SK-N-SH (cell line): Measurements from ENCODE around the gene E2F4. TPM values are rescaled to one million over a fixed set of nuclear protein-coding genes. Genes with fewer than 3 reads are reported as not detected.
A peak's percentile ranks its signal among the peaks of the same experiment; 100 is the strongest.

Source experiments
- CTCF ChIA-PET: fragments of 300-600, 350-600 bp; formaldehyde crosslinking; extraction: SDS; loops from one replicate; lab custom pipeline; 2021; lab: Yijun Ruan, JAX
- POLR2A ChIA-PET: fragments of 350-600 bp; sonication (Branson Sonifier 250); formaldehyde crosslinking; extraction: SDS; loops from one replicate; lab custom pipeline; 2020; ENCODE audit warnings: antibody characterized with exemption, inconsistent platforms; lab: Yijun Ruan, JAX
- DNase-seq: peaks from one replicate; pipeline ENCODE4 v3.0.0; 2012
- H2AFZ ChIP-seq: fragments of 200-600 bp; sonication (generic); 2 replicates; pipeline ENCODE4 v1.8.1; 2016; ENCODE audit warnings: antibody characterized with exemption, mild to moderate bottlenecking, low read depth
- H3F3A ChIP-seq: fragments of 200-600 bp; sonication (generic); replicated peaks from 2 replicates; pipeline ENCODE3; 2016; ENCODE audit warnings: antibody characterized with exemption, mild to moderate bottlenecking; ENCODE audit not compliant: insufficient read depth
- H3K27ac ChIP-seq, 2 experiments: fragments of 200-500 bp in 1 of 2; fragments of 200-600 bp in 1 of 2; sonication (Bioruptor generic) in 1 of 2; sonication (generic), shearing (Covaris generic) in 1 of 2; 2 replicates each; pipeline versions ENCODE4 v1.5.1 to v1.6.1; 2014 to 2016; ENCODE audit warnings: low read depth in 2 of 2, inconsistent platforms in 1 of 2, low read length in 1 of 2, mild to moderate bottlenecking in 1 of 2, mixed read lengths in 1 of 2
- H3K27me3 ChIP-seq: fragments of 200-600 bp; sonication (generic), shearing (Covaris generic); 2 replicates; pipeline ENCODE4 v1.6.1; 2016; ENCODE audit warnings: mixed run types; ENCODE audit not compliant: insufficient read depth
- H3K36me3 ChIP-seq, 2 experiments: fragments of 200-500 bp in 1 of 2; fragments of 200-600 bp in 1 of 2; sonication (Bioruptor generic) in 1 of 2; sonication (generic) in 1 of 2; replicated peaks in 1 of 2; 2 replicates each; pipeline versions ENCODE3 to v1.5.1; 2014 to 2016; ENCODE audit warnings: low read length in 1 of 2, mild to moderate bottlenecking in 1 of 2; ENCODE audit not compliant: insufficient read depth in 2 of 2, control insufficient read depth in 1 of 2
- H3K4me1 ChIP-seq, 2 experiments: fragments of 200-500 bp in 1 of 2; fragments of 200-600 bp in 1 of 2; sonication (Bioruptor generic) in 1 of 2; sonication (generic), shearing (Covaris generic) in 1 of 2; 2 replicates each; pipeline versions ENCODE4 v1.5.1 to v1.6.1; 2014 to 2016; ENCODE audit warnings: low read depth in 1 of 2, low read length in 1 of 2, mixed run types in 1 of 2; ENCODE audit not compliant: insufficient read depth in 2 of 2, control insufficient read depth in 1 of 2
- H3K4me2 ChIP-seq: fragments of 200-600 bp; sonication (generic), shearing (Covaris generic); 2 replicates; pipeline ENCODE4 v1.6.1; 2017; ENCODE audit warnings: mixed run types
- H3K4me3 ChIP-seq, 2 experiments: fragments of 200-500 bp in 1 of 2; fragments of 200-600 bp in 1 of 2; sonication (Bioruptor generic) in 1 of 2; sonication (generic), shearing (Covaris generic) in 1 of 2; 2 replicates each; pipeline versions ENCODE4 v1.5.1 to v1.8.1; 2014 to 2016; ENCODE audit warnings: low read depth in 2 of 2, inconsistent platforms in 1 of 2, low read length in 1 of 2, mild to moderate bottlenecking in 1 of 2, mixed read lengths in 1 of 2, moderate library complexity in 1 of 2
- H3K79me2 ChIP-seq: fragments of 200-600 bp; sonication (generic); 2 replicates; pipeline ENCODE4 v1.8.1; 2017; ENCODE audit warnings: mild to moderate bottlenecking; ENCODE audit not compliant: insufficient read depth
- H3K9ac ChIP-seq: fragments of 200-600 bp; sonication (generic); 2 replicates; pipeline ENCODE4 v1.6.1; 2017; ENCODE audit warnings: mixed run types
- H3K9me2 ChIP-seq: fragments of 200-600 bp; sonication (generic); 2 replicates; pipeline ENCODE4 v1.6.1; 2017; ENCODE audit warnings: mixed run types
- H3K9me3 ChIP-seq: fragments of 200-600 bp; sonication (generic); 2 replicates; pipeline ENCODE4 v1.6.1; 2017; ENCODE audit warnings: mixed run types, mild to moderate bottlenecking, moderate library complexity
- H4K20me1 ChIP-seq: fragments of 200-600 bp; sonication (generic); 2 replicates; pipeline ENCODE4 v1.6.1; 2017; ENCODE audit warnings: mild to moderate bottlenecking, mixed run types; ENCODE audit not compliant: insufficient read depth
- CHD2 ChIP-seq: fragments of 150-350 bp; IDR thresholded peaks from 2 replicates; pipeline ENCODE4 v1.6.1; 2018; ENCODE audit warnings: low read length; ENCODE audit not compliant: partially characterized antibody
- CTCF ChIP-seq: fragments of 200-600 bp; sonication (generic); IDR thresholded peaks from 2 replicates; pipeline ENCODE4 v1.6.1; 2017; ENCODE audit warnings: antibody characterized with exemption, mild to moderate bottlenecking, moderate library complexity
- FOXM1 ChIP-seq: IDR thresholded peaks from 2 replicates; pipeline ENCODE4 v1.4.0; 2012; ENCODE audit warnings: low read depth, mild to moderate bottlenecking
- NRF1 ChIP-seq: IDR thresholded peaks from 2 replicates; pipeline ENCODE4 v1.6.1; 2012; ENCODE audit warnings: low read depth, mild to moderate bottlenecking, low read length
- RFX5 ChIP-seq: IDR thresholded peaks from 2 replicates; pipeline ENCODE4 v1.6.1; 2012; ENCODE audit warnings: mild to moderate bottlenecking, improper control_type of control experiment, low read length
- SIN3A ChIP-seq: IDR thresholded peaks from 2 replicates; pipeline ENCODE4 v1.6.1; 2012; ENCODE audit warnings: low read depth, mild to moderate bottlenecking, low read length, moderate library complexity, borderline replicate concordance
- TCF12 ChIP-seq: IDR thresholded peaks from 2 replicates; pipeline ENCODE4 v1.4.0; 2012
- TEAD4 ChIP-seq: IDR thresholded peaks from 2 replicates; pipeline ENCODE4 v1.4.0; 2012; ENCODE audit warnings: mild to moderate bottlenecking, borderline replicate concordance; ENCODE audit not compliant: insufficient read depth
- WGBS: methylation state at CpG from one replicate; pipeline ENCODE4 v1.1.6; 2017; ENCODE audit warnings: low lambda C conversion rate; 5-methylcytosine and 5-hydroxymethylcytosine counted together
- polyA plus RNA-seq, 3 experiments: library from polyadenylated mRNA; depleted of rRNA; stranded (reverse); fragments of >200 nt; gene quantifications; 2 replicates each; pipeline ENCODE4 v1.2.3, GENCODE V29; 2012

Gene E2F4
- polyA plus RNA-seq, 1 of the 3 experiments (the other 2 are of a cell fraction): 168 TPM

GRCh38 chr16:67162506-67163163, 29.3 kb upstream of the E2F4 start:
- H3K36me3 ChIP-seq: no peaks in the 10 kb centered on the region
- no peak overlapping the region for H2AFZ ChIP-seq
- no peaks in the 10 kb centered on the region for H3K9me3 ChIP-seq
- H3F3A ChIP-seq: peaks cover 12% of the 10 kb centered on the region
- 0 out of 2 replicates have a peak, but pooled peaks cover 2% of the 10 kb centered on the region for H4K20me1 ChIP-seq
- POLR2A ChIA-PET: interaction anchor here (1.6 to 3.9 kb wide), 4 partner anchors 11 to 23 kb away, joined by 4 to 37 read pairs (median 8); partner anchors contain the start of gene B3GNT9
- no peaks in the 10 kb centered on the region for H3K27me3 ChIP-seq
- TF ChIP-seq TCF12: no peak
- no peak for TF ChIP-seq SIN3A
- no peak for TF ChIP-seq TEAD4
- peak; percentile 96 for TF ChIP-seq RFX5
- no peak for TF ChIP-seq FOXM1
- no peaks in the 10 kb centered on the region for H3K79me2 ChIP-seq
- H3K9me2 ChIP-seq: no peaks in the 10 kb centered on the region
- no peak overlapping the region for H3K4me2 ChIP-seq
- H3K4me3 ChIP-seq: no peak overlapping the region; a peak in 1 of 4 replicates
- H3K4me1 ChIP-seq: peaks cover 4 to 30% of the 10 kb centered on the region in 2 experiments; a peak in 1 of 4 replicates
- DNase-seq: no peak
- peak overlapping the region in 1 of 2 experiments; percentile 90; a peak in 2 of 4 replicates for H3K27ac ChIP-seq
- CTCF ChIA-PET: interaction anchor here (0.9 to 14.2 kb wide), 13 partner anchors 7 to 210 kb away, joined by 3 to 470 read pairs (median 8); partner anchors contain the start of genes B3GNT9 and CBFB
- no peak overlapping the region for H3K9ac ChIP-seq
- WGBS: 89% methylated on average over 43 of the region's 44 CpGs

GRCh38 chr16:67163164-67163998, 28.6 kb upstream of the E2F4 start:
- peak overlapping the region in 1 of 2 experiments; percentile 49; a peak in 2 of 4 replicates for H3K4me3 ChIP-seq
- WGBS: 31% methylated on average over 39 of the region's 99 CpGs
- POLR2A ChIA-PET: interaction anchor here (1.3 to 3.9 kb wide), 5 partner anchors 11 to 22 kb away, joined by 3 to 37 read pairs (median 6); partner anchors contain the start of gene B3GNT9

More at GRCh38 chr16:67163164-67163998, 28.6 kb upstream of the E2F4 start:
- Histone ChIP-seq H2AFZ (no peak overlapping the region), H3K4me2 (peak overlapping the region; percentile 15; the same call in 1 of the 2 replicates), H3K9me3 (no peaks in the 10 kb centered on the region), H3F3A (peaks cover 14% of the 10 kb centered on the region), H3K4me1 (peaks cover 4 to 30% of the 10 kb centered on the region in 2 experiments; a peak in 1 of 4 replicates), H3K9me2 (no peaks in the 10 kb centered on the region), H3K36me3 (no peaks in the 10 kb centered on the region), H4K20me1 (no peaks in the 10 kb centered on the region), H3K27ac (peak overlapping the region in 1 of 2 experiments; percentile 90; a peak in 2 of 4 replicates), H3K27me3 (no peaks in the 10 kb centered on the region), H3K9ac (no peak overlapping the region), H3K79me2 (no peaks in the 10 kb centered on the region)
- DNase-seq: peak; percentile 83
- TF ChIP-seq CHD2 (peak; percentile 41), CTCF (no peak), NRF1 (peak; percentile 72)
- CTCF ChIA-PET: interaction anchor here (1.1 to 14.2 kb wide), 12 partner anchors 8 to 209 kb away, joined by 4 to 470 read pairs (median 8); partner anchors contain the start of genes B3GNT9 and CBFB
